Esophagus (tissue), 2 donors: ENCODE data around the gene AFMID. TPM values are rescaled to one million over a fixed set of nuclear protein-coding genes. Genes with fewer than 3 reads are reported as not detected.

Experiments used
- H3K27ac ChIP-seq, 2 donors: one replicate each; pipeline ENCODE4 v1.5.1; 2013; ENCODE audit warnings: low read depth in 2 of 2, mild to moderate bottlenecking in 2 of 2, inconsistent platforms in 1 of 2, low read length in 1 of 2, moderate library complexity in 1 of 2
- H3K27me3 ChIP-seq, 2 donors: one replicate each; pipeline ENCODE4 v1.6.1; 2013; ENCODE audit warnings: low read length in 2 of 2, control low read depth in 1 of 2, mild to moderate bottlenecking in 1 of 2; ENCODE audit not compliant: insufficient read depth in 2 of 2, control insufficient read depth in 1 of 2
- H3K36me3 ChIP-seq, 2 donors: one replicate each; pipeline ENCODE4 v1.6.1; 2013; ENCODE audit warnings: low read length in 1 of 2; ENCODE audit not compliant: control insufficient read depth in 2 of 2, insufficient read depth in 2 of 2
- H3K4me1 ChIP-seq, 2 donors: one replicate each; pipeline ENCODE4 v1.6.1; 2013; ENCODE audit warnings: low read length in 1 of 2; ENCODE audit not compliant: control insufficient read depth in 2 of 2, insufficient read depth in 2 of 2
- H3K4me3 ChIP-seq, 2 donors: one replicate each; pipeline ENCODE4 v1.5.1; 2013; ENCODE audit warnings: low read length in 2 of 2, mild to moderate bottlenecking in 2 of 2, low read depth in 1 of 2, moderate library complexity in 1 of 2
- H3K9me3 ChIP-seq, 2 donors: one replicate each; pipeline ENCODE4 v1.6.1; 2013; ENCODE audit warnings: mild to moderate bottlenecking in 2 of 2, low read depth in 1 of 2, low read length in 1 of 2, moderate library complexity in 1 of 2; ENCODE audit not compliant: control insufficient read depth in 2 of 2, insufficient read depth in 1 of 2
- WGBS, 2 donors: extraction: QIAGEN DNeasy Blood & Tissue Kit; methylation state at CpG; one replicate each; pipeline ENCODE4 v1.1.7; 2013; 5-methylcytosine and 5-hydroxymethylcytosine counted together
- polyA plus RNA-seq, 2 donors: library from polyadenylated mRNA; stranded (reverse); fragments of 200-250 nt; gene quantifications; one replicate each; pipeline ENCODE4 v1.2.3, GENCODE V29; 2013
- donor health status: healthy with polysubstance abuse.
- donor health status: Bipolar disorder and iron deficiency.

The AFMID gene
- polyA plus RNA-seq, 2 donors, result 18.4 to 20.7 TPM

DNA sequence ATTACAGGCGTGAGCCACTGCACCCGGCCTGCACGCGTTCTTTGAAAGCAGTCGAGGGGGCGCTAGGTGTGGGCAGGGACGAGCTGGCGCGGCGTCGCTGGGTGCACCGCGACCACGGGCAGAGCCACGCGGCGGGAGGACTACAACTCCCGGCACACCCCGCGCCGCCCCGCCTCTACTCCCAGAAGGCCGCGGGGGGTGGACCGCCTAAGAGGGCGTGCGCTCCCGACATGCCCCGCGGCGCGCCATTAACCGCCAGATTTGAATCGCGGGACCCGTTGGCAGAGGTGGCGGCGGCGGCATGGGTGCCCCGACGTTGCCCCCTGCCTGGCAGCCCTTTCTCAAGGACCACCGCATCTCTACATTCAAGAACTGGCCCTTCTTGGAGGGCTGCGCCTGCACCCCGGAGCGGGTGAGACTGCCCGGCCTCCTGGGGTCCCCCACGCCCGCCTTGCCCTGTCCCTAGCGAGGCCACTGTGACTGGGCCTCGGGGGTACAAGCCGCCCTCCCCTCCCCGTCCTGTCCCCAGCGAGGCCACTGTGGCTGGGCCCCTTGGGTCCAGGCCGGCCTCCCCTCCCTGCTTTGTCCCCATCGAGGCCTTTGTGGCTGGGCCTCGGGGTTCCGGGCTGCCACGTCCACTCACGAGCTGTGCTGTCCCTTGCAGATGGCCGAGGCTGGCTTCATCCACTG, 27.0 kb downstream of the AFMID start, which contains the start of gene BIRC5:
Gene BIRC5 (plus strand): TSS at position 238 of the 690 bp plus-strand sequence. CDS start 64 bp downstream, at position 302.
- 0 to 1% methylated on average over 34 to 60 of the region's 60 CpGs for WGBS, 2 donors
- Histone ChIP-seq H3K27me3 (no peaks in the 10 kb centered on the region), H3K4me3 (peak within 1 kb of the TSS; percentile 45 to 56), H3K4me1 (peaks cover 0 to 3% of the 10 kb centered on the region in 2 donors), H3K36me3 (no peaks in the 10 kb centered on the region), H3K9me3 (no peaks in the 10 kb centered on the region), H3K27ac (no peak within 1 kb of the TSS)

GRCh38 chr17:78214706-78215061, 27.5 kb downstream of the AFMID start:
- Histone ChIP-seq H3K36me3 (no peaks in the 10 kb centered on the region), H3K27ac (no peak overlapping the region), H3K4me3 (peak overlapping the region; percentile 45 to 56), H3K27me3 (no peaks in the 10 kb centered on the region), H3K4me1 (peaks cover 0 to 3% of the 10 kb centered on the region in 2 donors), H3K9me3 (no peaks in the 10 kb centered on the region)
- 9 to 10% methylated on average over 5 of the region's 5 CpGs for WGBS, 2 donors

DNA sequence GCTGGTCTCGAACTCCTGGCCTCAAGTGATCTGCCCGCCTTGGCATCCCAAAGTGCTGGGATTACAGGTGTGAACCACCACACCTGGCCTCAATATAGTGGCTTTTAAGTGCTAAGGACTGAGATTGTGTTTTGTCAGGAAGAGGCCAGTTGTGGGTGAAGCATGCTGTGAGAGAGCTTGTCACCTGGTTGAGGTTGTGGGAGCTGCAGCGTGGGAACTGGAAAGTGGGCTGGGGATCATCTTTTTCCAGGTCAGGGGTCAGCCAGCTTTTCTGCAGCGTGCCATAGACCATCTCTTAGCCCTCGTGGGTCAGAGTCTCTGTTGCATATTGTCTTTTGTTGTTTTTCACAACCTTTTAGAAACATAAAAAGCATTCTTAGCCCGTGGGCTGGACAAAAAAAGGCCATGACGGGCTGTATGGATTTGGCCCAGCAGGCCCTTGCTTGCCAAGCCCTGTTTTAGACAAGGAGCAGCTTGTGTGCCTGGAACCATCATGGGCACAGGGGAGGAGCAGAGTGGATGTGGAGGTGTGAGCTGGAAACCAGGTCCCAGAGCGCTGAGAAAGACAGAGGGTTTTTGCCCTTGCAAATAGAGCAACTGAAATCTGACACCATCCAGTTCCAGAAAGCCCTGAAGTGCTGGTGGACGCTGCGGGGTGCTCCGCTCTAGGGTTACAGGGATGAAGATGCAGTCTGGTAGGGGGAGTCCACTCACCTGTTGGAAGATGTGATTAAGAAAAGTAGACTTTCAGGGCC, 32.4 kb downstream of the AFMID start:
- 59 to 73% methylated on average over 11 of the region's 11 CpGs for WGBS, 2 donors
- no peaks in the 10 kb centered on the region for H3K36me3 ChIP-seq
- H3K27me3 ChIP-seq, result no peaks in the 10 kb centered on the region
- no peaks in the 10 kb centered on the region for H3K4me1 ChIP-seq
- H3K9me3 ChIP-seq, result no peaks in the 10 kb centered on the region
- H3K27ac ChIP-seq, result no peak overlapping the region
- H3K4me3 ChIP-seq, result no peak overlapping the region

DNA sequence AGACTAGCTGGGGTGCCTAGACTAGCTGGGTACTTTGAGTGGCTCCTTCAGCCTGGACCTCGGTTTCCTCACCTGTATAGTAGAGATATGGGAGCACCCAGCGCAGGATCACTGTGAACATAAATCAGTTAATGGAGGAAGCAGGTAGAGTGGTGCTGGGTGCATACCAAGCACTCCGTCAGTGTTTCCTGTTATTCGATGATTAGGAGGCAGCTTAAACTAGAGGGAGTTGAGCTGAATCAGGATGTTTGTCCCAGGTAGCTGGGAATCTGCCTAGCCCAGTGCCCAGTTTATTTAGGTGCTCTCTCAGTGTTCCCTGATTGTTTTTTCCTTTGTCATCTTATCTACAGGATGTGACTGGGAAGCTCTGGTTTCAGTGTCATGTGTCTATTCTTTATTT, 35.9 kb downstream of the AFMID start:
- Histone ChIP-seq H3K27ac (no peak overlapping the region), H3K4me1 (no peaks in the 10 kb centered on the region), H3K36me3 (no peaks in the 10 kb centered on the region), H3K4me3 (no peak overlapping the region), H3K27me3 (no peaks in the 10 kb centered on the region), H3K9me3 (no peaks in the 10 kb centered on the region)
- WGBS, 2 donors, result 80 to 84% methylated on average over 4 of the region's 4 CpGs

DNA sequence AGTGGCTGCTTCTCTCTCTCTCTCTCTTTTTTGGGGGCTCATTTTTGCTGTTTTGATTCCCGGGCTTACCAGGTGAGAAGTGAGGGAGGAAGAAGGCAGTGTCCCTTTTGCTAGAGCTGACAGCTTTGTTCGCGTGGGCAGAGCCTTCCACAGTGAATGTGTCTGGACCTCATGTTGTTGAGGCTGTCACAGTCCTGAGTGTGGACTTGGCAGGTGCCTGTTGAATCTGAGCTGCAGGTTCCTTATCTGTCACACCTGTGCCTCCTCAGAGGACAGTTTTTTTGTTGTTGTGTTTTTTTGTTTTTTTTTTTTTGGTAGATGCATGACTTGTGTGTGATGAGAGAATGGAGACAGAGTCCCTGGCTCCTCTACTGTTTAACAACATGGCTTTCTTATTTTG, 36.6 kb downstream of the AFMID start:
- 88 to 91% methylated on average over 3 of the region's 3 CpGs for WGBS, 2 donors
- Histone ChIP-seq H3K4me3 (no peak overlapping the region), H3K27me3 (no peaks in the 10 kb centered on the region), H3K36me3 (no peaks in the 10 kb centered on the region), H3K27ac (no peak overlapping the region), H3K9me3 (no peaks in the 10 kb centered on the region), H3K4me1 (no peaks in the 10 kb centered on the region)

DNA sequence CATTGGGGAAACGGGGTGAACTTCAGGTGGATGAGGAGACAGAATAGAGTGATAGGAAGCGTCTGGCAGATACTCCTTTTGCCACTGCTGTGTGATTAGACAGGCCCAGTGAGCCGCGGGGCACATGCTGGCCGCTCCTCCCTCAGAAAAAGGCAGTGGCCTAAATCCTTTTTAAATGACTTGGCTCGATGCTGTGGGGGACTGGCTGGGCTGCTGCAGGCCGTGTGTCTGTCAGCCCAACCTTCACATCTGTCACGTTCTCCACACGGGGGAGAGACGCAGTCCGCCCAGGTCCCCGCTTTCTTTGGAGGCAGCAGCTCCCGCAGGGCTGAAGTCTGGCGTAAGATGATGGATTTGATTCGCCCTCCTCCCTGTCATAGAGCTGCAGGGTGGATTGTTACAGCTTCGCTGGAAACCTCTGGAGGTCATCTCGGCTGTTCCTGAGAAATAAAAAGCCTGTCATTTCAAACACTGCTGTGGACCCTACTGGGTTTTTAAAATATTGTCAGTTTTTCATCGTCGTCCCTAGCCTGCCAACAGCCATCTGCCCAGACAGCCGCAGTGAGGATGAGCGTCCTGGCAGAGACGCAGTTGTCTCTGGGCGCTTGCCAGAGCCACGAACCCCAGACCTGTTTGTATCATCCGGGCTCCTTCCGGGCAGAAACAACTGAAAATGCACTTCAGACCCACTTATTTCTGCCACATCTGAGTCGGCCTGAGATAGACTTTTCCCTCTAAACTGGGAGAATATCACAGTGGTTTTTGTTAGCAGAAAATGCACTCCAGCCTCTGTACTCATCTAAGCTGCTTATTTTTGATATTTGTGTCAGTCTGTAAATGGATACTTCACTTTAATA, 37.3 kb downstream of the AFMID start:
- Histone ChIP-seq H3K27ac (no peak overlapping the region), H3K4me1 (no peaks in the 10 kb centered on the region), H3K9me3 (no peaks in the 10 kb centered on the region), H3K4me3 (no peak overlapping the region), H3K36me3 (no peaks in the 10 kb centered on the region), H3K27me3 (no peaks in the 10 kb centered on the region)
- 71 to 79% methylated on average over 27 of the region's 27 CpGs for WGBS, 2 donors

GRCh38 chr17:78225088-78225865, 38.1 kb downstream of the AFMID start:
- H3K4me1 ChIP-seq, result no peaks in the 10 kb centered on the region
- H3K4me3 ChIP-seq, result no peak overlapping the region
- WGBS, 2 donors, result 92 to 95% methylated on average over 16 of the region's 16 CpGs
- no peaks in the 10 kb centered on the region for H3K36me3 ChIP-seq
- H3K9me3 ChIP-seq, result no peaks in the 10 kb centered on the region
- H3K27ac ChIP-seq, result no peak overlapping the region
- H3K27me3 ChIP-seq, result no peaks in the 10 kb centered on the region

DNA sequence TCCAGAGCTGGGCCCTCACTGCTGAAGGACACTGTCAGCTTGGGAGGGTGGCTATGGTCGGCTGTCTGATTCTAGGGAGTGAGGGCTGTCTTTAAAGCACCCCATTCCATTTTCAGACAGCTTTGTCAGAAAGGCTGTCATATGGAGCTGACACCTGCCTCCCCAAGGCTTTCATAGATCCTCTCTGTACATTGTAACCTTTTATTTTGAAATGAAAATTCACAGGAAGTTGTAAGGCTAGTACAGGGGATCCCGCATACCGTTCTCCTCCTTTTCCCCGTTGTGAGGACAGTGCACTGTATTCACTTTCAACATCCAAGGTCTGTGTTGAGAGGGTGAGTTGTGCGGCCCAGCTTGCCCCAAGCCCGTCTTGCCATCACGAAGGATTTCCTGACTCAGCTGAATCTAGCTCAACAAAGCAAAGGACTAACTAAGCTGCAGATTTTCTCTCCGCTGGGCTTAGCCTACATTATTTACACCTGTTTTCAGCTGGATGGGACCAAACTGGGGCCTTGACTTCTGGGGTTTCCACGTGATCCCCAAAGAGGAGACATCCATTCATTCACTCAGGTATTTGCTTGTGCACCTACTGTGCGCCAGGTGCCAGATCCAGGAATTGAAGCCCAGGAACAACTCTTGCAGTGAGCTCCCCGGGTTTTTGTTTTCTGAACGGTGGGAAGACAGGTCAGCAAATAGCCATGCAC, 39.0 kb downstream of the AFMID start:
- peaks cover 0 to under 1% of the 10 kb centered on the region in 2 donors for H3K27me3 ChIP-seq
- no peaks in the 10 kb centered on the region for H3K36me3 ChIP-seq
- WGBS, 2 donors, result 70 to 75% methylated on average over 12 of the region's 12 CpGs
- peaks cover 0 to under 1% of the 10 kb centered on the region in 2 donors for H3K4me1 ChIP-seq
- no peaks in the 10 kb centered on the region for H3K9me3 ChIP-seq
- H3K27ac ChIP-seq, result no peak overlapping the region
- H3K4me3 ChIP-seq, result no peak overlapping the region
